WI38 (cell line): ENCODE measurements around the gene ELOVL6.

Experiments
- H3K4me3 ChIP-seq: 2 replicates; pipeline ENCODE4 v1.5.1; 2011; ENCODE audit warnings: low read depth, mild to moderate bottlenecking, control low read depth, low read length
- CTCF ChIP-seq: IDR thresholded peaks from 2 replicates; pipeline ENCODE4 v1.5.1; 2012; ENCODE audit warnings: low read depth, mild to moderate bottlenecking, control low read depth, low read length

The ELOVL6 gene

GRCh38 chr4:110128029-110128428 is 70.4 kb downstream of the ELOVL6 start:
- H3K4me3 ChIP-seq: no peak overlapping the region
- TF ChIP-seq CTCF: no peak

- TF ChIP-seq CTCF: no peak
- no peak overlapping the region for H3K4me3 ChIP-seq
Measured at GRCh38 chr4:110124711-110125110, 73.7 kb downstream of the ELOVL6 start.

- no peak overlapping the region for H3K4me3 ChIP-seq
- no peak for TF ChIP-seq CTCF
Measured at GRCh38 chr4:110122201-110122600, 76.2 kb downstream of the ELOVL6 start.

- no peak for TF ChIP-seq CTCF
- H3K4me3 ChIP-seq: no peak overlapping the region
Measured at GRCh38 chr4:110120506-110120905, 77.9 kb downstream of the ELOVL6 start.

- TF ChIP-seq CTCF: no peak
- no peak overlapping the region for H3K4me3 ChIP-seq
Measured at GRCh38 chr4:110119880-110120279, 78.5 kb downstream of the ELOVL6 start.

- no peak for TF ChIP-seq CTCF
Measured at GRCh38 chr4:110119337-110119736, 79.1 kb downstream of the ELOVL6 start.

GRCh38 chr4:110112056-110112455 is 86.4 kb downstream of the ELOVL6 start:
- no peak overlapping the region for H3K4me3 ChIP-seq
- no peak for TF ChIP-seq CTCF

More at GRCh38 chr4:110119337-110119736, 79.1 kb downstream of the ELOVL6 start:
- H3K4me3 ChIP-seq: no peak overlapping the region
